Vagina (tissue), 2 donors: ENCODE data around the gene NCAM2.

ENCODE experiments used
- POLR2A ChIP-seq, 2 donors: fragments of 450-650 bp; IDR thresholded peaks; one replicate each; pipeline ENCODE4 v1.6.1; 2017; ENCODE audit warnings: antibody characterized with exemption in 2 of 2, mild to moderate bottlenecking in 2 of 2, moderate library complexity in 2 of 2
- POLR2AphosphoS5 ChIP-seq, 2 donors: sonication (generic); formaldehyde crosslinking; IDR thresholded peaks; one replicate each; pipeline ENCODE4 v1.9.0; 2017; ENCODE audit warnings: antibody characterized with exemption in 2 of 2, mild to moderate bottlenecking in 2 of 2, low read depth in 1 of 2; ENCODE audit not compliant: insufficient read depth in 1 of 2
- TF ChIP-seq, protein P1 (sequence below), 3 experiments: fragments of 450-650 bp in 2 of 3; fragments of 200-600 bp in 1 of 3; sonication (generic) in 1 of 3; IDR thresholded peaks; one replicate each; pipeline ENCODE4 v1.5.1; 2017 to 2019; ENCODE audit warnings: antibody characterized with exemption in 3 of 3, mild to moderate bottlenecking in 2 of 3, moderate library complexity in 2 of 3

DNA sequence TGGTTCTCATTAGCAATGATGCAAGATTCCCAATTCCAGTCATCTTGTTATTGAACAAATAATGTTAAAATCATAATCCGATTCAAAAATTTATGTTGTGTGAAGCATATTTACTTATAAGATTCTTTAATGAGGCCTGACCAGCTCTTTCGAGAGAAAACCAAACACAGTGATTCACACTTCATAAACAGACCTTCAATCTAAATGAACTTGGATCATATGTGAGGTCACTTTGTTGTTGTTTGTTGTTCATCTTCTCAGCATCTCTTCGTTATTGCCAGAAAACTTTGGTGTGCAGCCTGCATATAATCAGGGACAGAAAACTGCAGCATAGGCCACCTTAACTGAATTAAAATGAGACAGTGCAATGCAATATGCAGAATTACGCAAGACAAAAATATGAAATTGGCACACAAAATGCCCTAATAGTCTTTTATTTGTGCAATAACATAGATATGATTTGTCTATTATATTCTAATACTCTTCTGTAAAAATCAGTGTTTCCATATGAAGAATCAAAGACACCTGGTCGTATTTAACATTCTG is 30.1 kb downstream of the NCAM2 start:
- TF ChIP-seq, protein P1, sequence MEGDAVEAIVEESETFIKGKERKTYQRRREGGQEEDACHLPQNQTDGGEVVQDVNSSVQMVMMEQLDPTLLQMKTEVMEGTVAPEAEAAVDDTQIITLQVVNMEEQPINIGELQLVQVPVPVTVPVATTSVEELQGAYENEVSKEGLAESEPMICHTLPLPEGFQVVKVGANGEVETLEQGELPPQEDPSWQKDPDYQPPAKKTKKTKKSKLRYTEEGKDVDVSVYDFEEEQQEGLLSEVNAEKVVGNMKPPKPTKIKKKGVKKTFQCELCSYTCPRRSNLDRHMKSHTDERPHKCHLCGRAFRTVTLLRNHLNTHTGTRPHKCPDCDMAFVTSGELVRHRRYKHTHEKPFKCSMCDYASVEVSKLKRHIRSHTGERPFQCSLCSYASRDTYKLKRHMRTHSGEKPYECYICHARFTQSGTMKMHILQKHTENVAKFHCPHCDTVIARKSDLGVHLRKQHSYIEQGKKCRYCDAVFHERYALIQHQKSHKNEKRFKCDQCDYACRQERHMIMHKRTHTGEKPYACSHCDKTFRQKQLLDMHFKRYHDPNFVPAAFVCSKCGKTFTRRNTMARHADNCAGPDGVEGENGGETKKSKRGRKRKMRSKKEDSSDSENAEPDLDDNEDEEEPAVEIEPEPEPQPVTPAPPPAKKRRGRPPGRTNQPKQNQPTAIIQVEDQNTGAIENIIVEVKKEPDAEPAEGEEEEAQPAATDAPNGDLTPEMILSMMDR (IDR thresholded peaks at IDR 0.05): no peak
- no peak for TF ChIP-seq POLR2AphosphoS5 (IDR thresholded peaks at IDR 0.05; ENCODE audit: insufficient read depth in 1 of 2, low read depth in 1 of 2)
- TF ChIP-seq POLR2A (IDR thresholded peaks at IDR 0.05): no peak
